GM12874 (cell line): Measurements from ENCODE around the gene ZNF503.

Experiments used
- CTCF ChIP-seq: IDR thresholded peaks from 2 replicates; pipeline ENCODE4 v1.5.1; 2011; ENCODE audit warnings: low read depth, mild to moderate bottlenecking, control low read depth, low read length, moderate library complexity; ENCODE audit not compliant: insufficient read depth

Gene ZNF503

GRCh38 chr10:75437693-75438092 lies 36.1 kb upstream of the ZNF503 start:
- TF ChIP-seq CTCF: no peak

GRCh38 chr10:75436896-75437295 lies 35.3 kb upstream of the ZNF503 start:
- TF ChIP-seq CTCF: no peak

GRCh38 chr10:75435291-75435690 lies 33.7 kb upstream of the ZNF503 start:
- no peak for TF ChIP-seq CTCF

- no peak for TF ChIP-seq CTCF
Measured at GRCh38 chr10:75434291-75434690, 32.7 kb upstream of the ZNF503 start.

GRCh38 chr10:75433216-75433615 lies 31.7 kb upstream of the ZNF503 start:
- no peak for TF ChIP-seq CTCF

GRCh38 chr10:75432763-75433162 lies 31.2 kb upstream of the ZNF503 start:
- no peak for TF ChIP-seq CTCF

GRCh38 chr10:75432176-75432575 lies 30.6 kb upstream of the ZNF503 start:
- no peak for TF ChIP-seq CTCF
